Measurements from ENCODE around the gene PDCD2L. TPM values are rescaled to one million over a fixed set of nuclear protein-coding genes. Genes with fewer than 3 reads are reported as not detected.

Gene PDCD2L
- total and polyA plus RNA-seq, 9 of the 15 experiments (the other 6 are each of a cell fraction or from before 2014, with no cell fraction given): 12.1 to 68.5 (median 56.3) TPM

DNA sequence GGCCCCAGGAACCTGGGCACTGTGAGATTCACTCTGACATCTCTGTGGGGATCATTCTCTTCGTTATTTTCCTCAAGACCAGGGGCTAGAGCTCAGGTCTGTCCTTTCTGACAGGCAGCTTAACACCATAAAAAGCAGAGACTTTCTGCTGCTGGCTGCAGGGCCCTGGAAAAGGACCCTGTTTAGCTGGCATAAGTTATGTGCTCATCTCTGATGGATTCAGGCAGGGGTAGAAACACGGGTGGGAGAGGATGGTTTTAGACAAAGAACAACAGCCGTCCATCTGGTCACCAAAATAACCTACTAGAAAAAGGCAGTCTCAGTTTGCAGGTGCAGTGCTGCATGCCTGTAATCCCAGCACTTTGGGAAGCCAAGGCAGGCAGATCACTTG is 41.5 kb upstream of the PDCD2L start:
- DNase-seq (ENCODE audit: extremely low read depth in 1 of 4, low spot score in 3 of 4): no peak
- Histone ChIP-seq H3K9me1 (ENCODE audit: control insufficient read depth, insufficient read depth, low read length) (peaks cover 13% of the 10 kb centered on the region), H3K27ac (ENCODE audit: extremely low read depth, low read depth, low read length) (no peak overlapping the region; the same call in 2 of the 3 replicates), H3K4me2 (ENCODE audit: insufficient read depth, low read length) (peak overlapping the region; percentile 47; the same call in 1 of the 2 replicates), H3K4me1 (replicated peaks in 1 of 2; ENCODE audit: control insufficient read depth in 2 of 2, insufficient read depth in 2 of 2, low read length in 2 of 2) (peaks cover 64 to 72% of the 10 kb centered on the region in 2 experiments), H3K4me3 (no peak overlapping the region), H3K9ac (ENCODE audit: insufficient read depth in 1 of 2, low read depth in 2 of 2, low read length in 2 of 2) (peak overlapping the region in 1 of 2 experiments; percentile 3; a peak in 2 of 4 replicates), H2AFZ (ENCODE audit: low read depth, low read length) (peak overlapping the region; percentile 29; the same call in 1 of the 2 replicates), H4K20me1 (replicated peaks; ENCODE audit: control insufficient read depth, insufficient read depth, low read length) (peaks cover 20% of the 10 kb centered on the region), H3K79me2 (ENCODE audit: control insufficient read depth, insufficient read depth, low read length) (peaks cover 30% of the 10 kb centered on the region), H3K9me3 (replicated peaks; ENCODE audit: control insufficient read depth, insufficient read depth, low read depth, low read length) (no peaks in the 10 kb centered on the region), H3K27me3 (ENCODE audit: control insufficient read depth in 2 of 2, insufficient read depth in 2 of 2, low read length in 2 of 2) (no peaks in the 10 kb centered on the region), H3K36me3 (ENCODE audit: control insufficient read depth, insufficient read depth, low read length) (peaks cover 19% of the 10 kb centered on the region)
- FAIRE-seq: no peak
- CTCF ChIA-PET (ENCODE audit: low intra/inter-chr PET ratio): no interaction called here
- TF ChIP-seq ZNF175 (CRISPR knock-in tag; IDR thresholded peaks at IDR 0.05; ENCODE audit: low read depth) (no peak), CEBPB (tag; IDR thresholded peaks at IDR 0.05) (peak; percentile 45)
- ATAC-seq: no peak
- intact Hi-C loops (cut with micrococcal nuclease) (no loop called here), in situ Hi-C loops (cut with MboI) (no loop called here)
- BruUV-seq (replicated peaks): no TSS peak
- POLR2A ChIA-PET: interaction anchor here (1.2 kb wide), 1 partner anchor 13 kb away, joined by 3 read pairs; no protein-coding TSS in a partner anchor
- 35% methylated on average over 3 of the region's 3 CpGs for WGBS (ENCODE audit: insufficient coverage, low coverage, missing lambda C conversion rate)

DNA sequence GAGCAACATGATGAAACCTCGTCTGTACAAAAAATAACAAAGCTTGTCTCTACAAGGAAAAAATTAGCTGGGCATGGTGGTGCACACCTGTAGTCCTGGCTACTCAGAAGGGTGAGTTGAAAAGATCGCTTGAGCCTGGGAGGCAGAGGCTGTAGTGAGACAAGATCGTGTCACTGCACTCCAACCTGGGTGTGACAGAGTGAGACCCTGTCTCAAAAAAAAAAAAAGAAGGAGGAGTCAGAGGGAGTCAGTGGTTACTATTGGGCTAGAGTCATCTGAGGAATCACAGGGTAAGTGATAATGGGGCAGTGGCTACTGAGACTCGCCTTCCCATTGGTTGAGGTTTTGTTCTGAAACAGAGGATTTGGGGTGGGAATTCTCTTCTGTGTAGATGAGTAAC is 41.1 kb upstream of the PDCD2L start:
- Histone ChIP-seq H3K4me1 (replicated peaks in 1 of 2; ENCODE audit: control insufficient read depth in 2 of 2, insufficient read depth in 2 of 2, low read length in 2 of 2) (peaks cover 61 to 69% of the 10 kb centered on the region in 2 experiments), H3K9me3 (replicated peaks; ENCODE audit: control insufficient read depth, insufficient read depth, low read depth, low read length) (no peaks in the 10 kb centered on the region), H3K27me3 (ENCODE audit: control insufficient read depth in 2 of 2, insufficient read depth in 2 of 2, low read length in 2 of 2) (no peaks in the 10 kb centered on the region), H4K20me1 (replicated peaks; ENCODE audit: control insufficient read depth, insufficient read depth, low read length) (peaks cover 20% of the 10 kb centered on the region), H3K4me2 (ENCODE audit: insufficient read depth, low read length) (peak overlapping the region; percentile 47; the same call in 1 of the 2 replicates), H3K4me3 (no peak overlapping the region), H3K36me3 (ENCODE audit: control insufficient read depth, insufficient read depth, low read length) (peaks cover 23% of the 10 kb centered on the region), H3K79me2 (ENCODE audit: control insufficient read depth, insufficient read depth, low read length) (peaks cover 34% of the 10 kb centered on the region), H3K9ac (ENCODE audit: insufficient read depth in 1 of 2, low read depth in 2 of 2, low read length in 2 of 2) (no peak overlapping the region), H2AFZ (ENCODE audit: low read depth, low read length) (peak overlapping the region; percentile 29; the same call in 1 of the 2 replicates), H3K27ac (ENCODE audit: extremely low read depth, low read depth, low read length) (no peak overlapping the region; the same call in 2 of the 3 replicates), H3K9me1 (ENCODE audit: control insufficient read depth, insufficient read depth, low read length) (peaks cover 13% of the 10 kb centered on the region)
- FAIRE-seq (peak; percentile 66), ATAC-seq (no peak), DNase-seq (ENCODE audit: extremely low read depth in 1 of 4, low spot score in 3 of 4) (peak in 3 of 4 experiments; percentile 45 to 70 (median 66))
- in situ Hi-C loops (cut with MboI): no loop called here
- POLR2A ChIA-PET: interaction anchor here (0.6 kb wide), 1 partner anchor 217 kb away, joined by 4 read pairs; no protein-coding TSS in a partner anchor
- 17% methylated on average over 4 of the region's 4 CpGs for WGBS (ENCODE audit: insufficient coverage, low coverage, missing lambda C conversion rate)
- CTCF ChIA-PET (ENCODE audit: low intra/inter-chr PET ratio): no interaction called here
- no TSS peak for BruUV-seq (replicated peaks)
- intact Hi-C loops (cut with micrococcal nuclease): no loop called here
- TF ChIP-seq NRF1 (conservative IDR thresholded peaks at IDR 0.05 in 1 of 2, IDR thresholded peaks at IDR 0.05 in 1 of 2) (0 out of 4 replicates have a peak, but pooled peaks of 1 of the 2 experiments have one; percentile 14), CCAR2 (IDR thresholded peaks at IDR 0.05; ENCODE audit: low read depth, low read length) (no peak), MECOM (CRISPR knock-in tag; IDR thresholded peaks at IDR 0.05) (peak; percentile 24; the same call in 1 of the 2 replicates), GATAD2A (IDR thresholded peaks at IDR 0.05) (no peak), SP1 (CRISPR knock-in tag; IDR thresholded peaks at IDR 0.05) (no peak), ZNF785 (CRISPR knock-in tag; IDR thresholded peaks at IDR 0.05) (no peak), SMC3 (conservative IDR thresholded peaks at IDR 0.05; ENCODE audit: insufficient read depth, low read depth, low read length) (no peak), TAL1 (IDR thresholded peaks at IDR 0.05) (no peak)
- TF ChIP-seq, protein P1, sequence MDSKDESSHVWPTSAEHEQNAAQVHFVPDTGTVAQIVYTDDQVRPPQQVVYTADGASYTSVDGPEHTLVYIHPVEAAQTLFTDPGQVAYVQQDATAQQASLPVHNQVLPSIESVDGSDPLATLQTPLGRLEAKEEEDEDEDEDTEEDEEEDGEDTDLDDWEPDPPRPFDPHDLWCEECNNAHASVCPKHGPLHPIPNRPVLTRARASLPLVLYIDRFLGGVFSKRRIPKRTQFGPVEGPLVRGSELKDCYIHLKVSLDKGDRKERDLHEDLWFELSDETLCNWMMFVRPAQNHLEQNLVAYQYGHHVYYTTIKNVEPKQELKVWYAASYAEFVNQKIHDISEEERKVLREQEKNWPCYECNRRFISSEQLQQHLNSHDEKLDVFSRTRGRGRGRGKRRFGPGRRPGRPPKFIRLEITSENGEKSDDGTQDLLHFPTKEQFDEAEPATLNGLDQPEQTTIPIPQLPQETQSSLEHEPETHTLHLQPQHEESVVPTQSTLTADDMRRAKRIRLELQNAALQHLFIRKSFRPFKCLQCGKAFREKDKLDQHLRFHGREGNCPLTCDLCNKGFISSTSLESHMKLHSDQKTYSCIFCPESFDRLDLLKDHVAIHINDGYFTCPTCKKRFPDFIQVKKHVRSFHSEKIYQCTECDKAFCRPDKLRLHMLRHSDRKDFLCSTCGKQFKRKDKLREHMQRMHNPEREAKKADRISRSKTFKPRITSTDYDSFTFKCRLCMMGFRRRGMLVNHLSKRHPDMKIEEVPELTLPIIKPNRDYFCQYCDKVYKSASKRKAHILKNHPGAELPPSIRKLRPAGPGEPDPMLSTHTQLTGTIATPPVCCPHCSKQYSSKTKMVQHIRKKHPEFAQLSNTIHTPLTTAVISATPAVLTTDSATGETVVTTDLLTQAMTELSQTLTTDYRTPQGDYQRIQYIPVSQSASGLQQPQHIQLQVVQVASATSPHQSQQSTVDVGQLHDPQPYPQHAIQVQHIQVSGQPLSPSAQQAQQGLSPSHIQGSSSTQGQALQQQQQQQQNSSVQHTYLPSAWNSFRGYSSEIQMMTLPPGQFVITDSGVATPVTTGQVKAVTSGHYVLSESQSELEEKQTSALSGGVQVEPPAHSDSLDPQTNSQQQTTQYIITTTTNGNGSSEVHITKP (IDR thresholded peaks at IDR 0.05; ENCODE audit: partially characterized antibody): no peak
- TF ChIP-seq, protein P2, sequence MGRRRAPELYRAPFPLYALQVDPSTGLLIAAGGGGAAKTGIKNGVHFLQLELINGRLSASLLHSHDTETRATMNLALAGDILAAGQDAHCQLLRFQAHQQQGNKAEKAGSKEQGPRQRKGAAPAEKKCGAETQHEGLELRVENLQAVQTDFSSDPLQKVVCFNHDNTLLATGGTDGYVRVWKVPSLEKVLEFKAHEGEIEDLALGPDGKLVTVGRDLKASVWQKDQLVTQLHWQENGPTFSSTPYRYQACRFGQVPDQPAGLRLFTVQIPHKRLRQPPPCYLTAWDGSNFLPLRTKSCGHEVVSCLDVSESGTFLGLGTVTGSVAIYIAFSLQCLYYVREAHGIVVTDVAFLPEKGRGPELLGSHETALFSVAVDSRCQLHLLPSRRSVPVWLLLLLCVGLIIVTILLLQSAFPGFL (CRISPR knock-in tag; IDR thresholded peaks at IDR 0.05): no peak

All from K562 (cell line).